Urothelium cell line (cell line): ENCODE measurements around the gene GYS1.

Experiments
- DNase-seq: peaks from one replicate; pipeline ENCODE4 v3.0.0; 2011; ENCODE audit warnings: low spot score, mixed read lengths
- FAIRE-seq: peaks from 2 replicates; lab custom pipeline; 2011; peaks lifted over from hg19 to GRCh38; lab: Jason Lieb, UNC

Gene GYS1

DNA sequence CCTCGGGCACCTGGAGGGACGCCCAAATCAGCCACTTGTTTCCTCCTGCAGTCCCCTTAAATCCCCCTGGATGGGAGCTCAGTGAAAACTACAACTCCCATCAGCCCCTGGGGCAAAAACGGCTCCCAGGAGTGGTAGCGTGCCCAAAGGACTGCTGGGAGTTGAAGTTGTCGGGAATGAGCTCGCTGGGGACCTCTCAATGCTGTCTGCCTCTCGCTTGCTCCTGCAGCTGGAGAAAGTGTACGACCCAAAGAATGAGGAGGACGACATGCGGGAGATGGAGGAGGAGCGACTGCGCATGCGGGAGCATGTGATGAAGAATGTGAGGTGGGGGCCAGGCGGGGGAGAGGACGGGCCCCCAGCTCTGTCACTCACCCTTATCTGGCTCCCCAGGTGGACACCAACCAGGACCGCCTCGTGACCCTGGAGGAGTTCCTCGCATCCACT is 74.3 kb downstream of the GYS1 start:
- DNase-seq (peak; percentile 41), FAIRE-seq (no peak)
